Lung (tissue), 12 donors: ENCODE measurements around the gene AMN. TPM values are rescaled to one million over a fixed set of nuclear protein-coding genes. Genes with fewer than 3 reads are reported as not detected.

Experiments used
- ATAC-seq: fragments of 200-7000 bp; cut with Tn5 transposase; one replicate; pipeline ENCODE4 v1.9.1; 2020; ENCODE audit warnings: moderate number of reproducible peaks; ENCODE audit not compliant: insufficient read depth, low FRiP score
- DNase-seq, 3 donors: peaks; one replicate each; pipeline ENCODE4 v3.0.0-alpha.2; 2013 to 2017
- H3K27ac ChIP-seq, 2 donors: one replicate each; pipeline ENCODE4 v1.5.1; 2013; ENCODE audit warnings: mild to moderate bottlenecking in 2 of 2, moderate library complexity in 2 of 2, control low read depth in 1 of 2, inconsistent platforms in 1 of 2, low read depth in 1 of 2, low read length in 1 of 2
- H3K27me3 ChIP-seq, 3 donors: one replicate each; pipeline ENCODE4 v1.5.1; 2013; ENCODE audit warnings: low read length in 2 of 3; ENCODE audit not compliant: control insufficient read depth in 3 of 3, insufficient read depth in 3 of 3
- H3K36me3 ChIP-seq, 4 donors: one replicate each; pipeline ENCODE4 v1.5.1; 2013; ENCODE audit warnings: low read length in 4 of 4, mild to moderate bottlenecking in 1 of 4, moderate library complexity in 1 of 4; ENCODE audit not compliant: control insufficient read depth in 4 of 4, insufficient read depth in 4 of 4
- H3K4me1 ChIP-seq, 5 donors: one replicate each; pipeline ENCODE4 v1.5.1; 2013; ENCODE audit warnings: low read length in 5 of 5, mild to moderate bottlenecking in 2 of 5, moderate library complexity in 1 of 5; ENCODE audit not compliant: control insufficient read depth in 5 of 5, insufficient read depth in 5 of 5
- H3K4me3 ChIP-seq: one replicate; pipeline ENCODE4 v1.5.1; 2013; ENCODE audit warnings: mild to moderate bottlenecking, control low read depth, moderate library complexity
- H3K9ac ChIP-seq, 2 donors: one replicate each; pipeline ENCODE4 v1.5.1; 2013; ENCODE audit warnings: low read length in 2 of 2, control low read depth in 1 of 2; ENCODE audit not compliant: insufficient read depth in 1 of 2
- H3K9me3 ChIP-seq, 4 donors: one replicate each; pipeline ENCODE4 v1.5.1; 2013; ENCODE audit warnings: low read length in 3 of 4, mild to moderate bottlenecking in 1 of 4, moderate library complexity in 1 of 4; ENCODE audit not compliant: control insufficient read depth in 4 of 4, insufficient read depth in 3 of 4
- CTCF ChIP-seq: IDR thresholded peaks from 2 replicates; pipeline ENCODE4 v1.5.1; 2012; ENCODE audit warnings: mild to moderate bottlenecking; ENCODE audit errors: control extremely low read depth, extremely low read depth
- WGBS, 2 donors: extraction: QIAGEN DNeasy Blood & Tissue Kit; methylation state at CpG; one replicate each; pipeline ENCODE4 v1.1.7; 2013; 5-methylcytosine and 5-hydroxymethylcytosine counted together
- polyA plus RNA-seq, 2 donors: library from polyadenylated mRNA; stranded (reverse); fragments of 200-250 nt; gene quantifications; one replicate each; pipeline ENCODE4 v1.2.1, GENCODE V29; 2013
- total RNA-seq, 2 donors: library from RNA; depleted of rRNA in 1 of 2; stranded (reverse); fragments of >200 nt in 1 of 2; gene quantifications; one replicate each; pipeline ENCODE4 v1.2.1, GENCODE V29; 2014 to 2021
- donor health status: control.
- donor health status: control.
- donor health status: Bipolar disorder and iron deficiency.
- donor health status: healthy.
- donor health status: DM: yes; HTN: yes; CAD: no.

Gene AMN
- total and polyA plus RNA-seq, 4 donors, result 0.94 to 24.7 (median 12.6) TPM

GRCh38 chr14:102897299-102898027 is 25.0 kb upstream of the AMN start:
- ATAC-seq (peak; percentile 36), DNase-seq (no peak)
- H3K9ac ChIP-seq, result no peak overlapping the region
- 82 to 86% methylated on average over 14 of the region's 14 CpGs for WGBS, 2 donors
- no peaks in the 10 kb centered on the region for H3K27me3 ChIP-seq
- TF ChIP-seq CTCF, result no peak
- no peak overlapping the region for H3K27ac ChIP-seq
- no peaks in the 10 kb centered on the region for H3K9me3 ChIP-seq
- peaks cover 0 to 13% (median 2%) of the 10 kb centered on the region in 4 donors for H3K36me3 ChIP-seq
- H3K4me1 ChIP-seq, result peaks cover 0 to 12% (median 9%) of the 10 kb centered on the region in 5 donors
- H3K4me3 ChIP-seq, result no peak overlapping the region

GRCh38 chr14:102898298-102898697 is 24.2 kb upstream of the AMN start:
- no peaks in the 10 kb centered on the region for H3K9me3 ChIP-seq
- no peaks in the 10 kb centered on the region for H3K27me3 ChIP-seq
- DNase-seq, result no peak
- WGBS, 2 donors, result 81 to 90% methylated on average over 6 of the region's 6 CpGs
- no peak overlapping the region for H3K4me3 ChIP-seq
- H3K36me3 ChIP-seq, result peaks cover 0 to 16% (median 2%) of the 10 kb centered on the region in 4 donors
- peaks cover 0 to 11% (median 9%) of the 10 kb centered on the region in 5 donors for H3K4me1 ChIP-seq
- no peak overlapping the region for H3K27ac ChIP-seq
- ATAC-seq, result no peak
- TF ChIP-seq CTCF, result no peak
- no peak overlapping the region for H3K9ac ChIP-seq

- Histone ChIP-seq H3K9ac (no peak overlapping the region), H3K4me3 (no peak overlapping the region), H3K27ac (no peak overlapping the region), H3K4me1 (peaks cover 0 to 11% (median 5%) of the 10 kb centered on the region in 5 donors), H3K36me3 (peaks cover 0 to 23% (median 2%) of the 10 kb centered on the region in 4 donors), H3K27me3 (no peaks in the 10 kb centered on the region), H3K9me3 (no peaks in the 10 kb centered on the region)
- WGBS, 2 donors, result 89 to 92% methylated on average over 18 of the region's 18 CpGs
- DNase-seq (no peak), ATAC-seq (no peak)
- no peak for TF ChIP-seq CTCF
Observed at GRCh38 chr14:102898776-102899515, 23.5 kb upstream of the AMN start.
